Measurements from ENCODE around the gene MED20.

DNA sequence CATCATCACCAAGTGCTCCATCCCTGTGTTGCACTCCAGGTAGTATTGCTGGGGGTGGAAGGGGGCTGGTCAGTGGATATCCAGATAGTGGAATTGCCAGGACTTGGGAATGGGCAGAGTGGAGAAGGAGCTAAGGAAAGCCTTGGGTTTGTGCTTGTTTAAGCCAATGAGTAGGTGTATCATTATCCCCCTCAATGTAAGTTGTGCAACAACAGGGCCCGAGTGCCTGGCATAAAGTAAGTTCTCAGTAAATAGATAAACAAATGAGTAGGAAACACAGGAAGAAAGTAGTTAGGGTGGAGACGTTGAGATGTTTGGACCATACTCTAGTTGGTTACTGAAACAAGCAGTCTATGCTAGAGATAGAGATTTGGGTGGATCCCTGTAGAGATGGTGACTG is 10.9 kb upstream of the MED20 start:
- no peak for TF ChIP-seq NFRKB (IDR thresholded peaks at IDR 0.05)
- TF ChIP-seq ZNF384 (IDR thresholded peaks at IDR 0.05): no peak
- TF ChIP-seq PKNOX1 (IDR thresholded peaks at IDR 0.05): no peak
- no peak for TF ChIP-seq SP1 (IDR thresholded peaks at IDR 0.05)
- TF ChIP-seq SUZ12 (IDR thresholded peaks at IDR 0.05): no peak
- no peak for TF ChIP-seq FOXM1 (IDR thresholded peaks at IDR 0.05; ENCODE audit: borderline replicate concordance)
